ENCODE data around the gene ATP1A1.

The ATP1A1 gene

DNA sequence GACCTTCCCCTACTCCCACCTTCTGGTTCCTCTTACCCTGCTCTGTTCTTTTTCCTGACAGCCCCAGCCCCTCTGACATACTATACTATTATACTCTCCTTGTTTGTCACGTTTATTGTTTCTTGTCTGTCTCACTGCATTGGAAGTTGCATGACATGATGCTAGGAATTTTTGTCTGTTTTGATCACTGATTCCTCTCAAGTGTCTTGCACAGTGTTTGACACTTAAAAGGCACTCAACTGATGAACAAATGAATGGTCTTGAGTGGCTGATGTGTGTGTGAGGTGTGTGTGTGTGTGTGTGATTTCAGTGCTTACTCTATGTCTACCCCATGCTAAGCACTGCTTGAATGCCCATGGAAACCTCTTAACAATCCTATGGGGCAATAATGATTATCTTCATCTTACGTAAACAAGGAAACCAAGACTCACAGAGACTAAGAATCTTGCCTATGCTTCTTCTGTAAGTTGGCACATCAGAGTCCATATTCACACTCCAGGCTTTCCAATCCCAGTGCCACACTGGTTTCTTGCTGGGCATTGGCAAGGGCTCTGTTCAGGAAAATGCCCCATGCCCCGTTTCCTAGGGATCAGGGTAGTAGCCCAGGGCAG is 59.7 kb downstream of the ATP1A1 start:
- no peak overlapping the region for H3K4me3 ChIP-seq (ENCODE audit: low read depth, low read length)
- TF ChIP-seq, protein P1, sequence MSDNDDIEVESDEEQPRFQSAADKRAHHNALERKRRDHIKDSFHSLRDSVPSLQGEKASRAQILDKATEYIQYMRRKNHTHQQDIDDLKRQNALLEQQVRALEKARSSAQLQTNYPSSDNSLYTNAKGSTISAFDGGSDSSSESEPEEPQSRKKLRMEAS (IDR thresholded peaks at IDR 0.05; ENCODE audit: low read depth, low read length) = no peak
- TF ChIP-seq, protein P2, sequence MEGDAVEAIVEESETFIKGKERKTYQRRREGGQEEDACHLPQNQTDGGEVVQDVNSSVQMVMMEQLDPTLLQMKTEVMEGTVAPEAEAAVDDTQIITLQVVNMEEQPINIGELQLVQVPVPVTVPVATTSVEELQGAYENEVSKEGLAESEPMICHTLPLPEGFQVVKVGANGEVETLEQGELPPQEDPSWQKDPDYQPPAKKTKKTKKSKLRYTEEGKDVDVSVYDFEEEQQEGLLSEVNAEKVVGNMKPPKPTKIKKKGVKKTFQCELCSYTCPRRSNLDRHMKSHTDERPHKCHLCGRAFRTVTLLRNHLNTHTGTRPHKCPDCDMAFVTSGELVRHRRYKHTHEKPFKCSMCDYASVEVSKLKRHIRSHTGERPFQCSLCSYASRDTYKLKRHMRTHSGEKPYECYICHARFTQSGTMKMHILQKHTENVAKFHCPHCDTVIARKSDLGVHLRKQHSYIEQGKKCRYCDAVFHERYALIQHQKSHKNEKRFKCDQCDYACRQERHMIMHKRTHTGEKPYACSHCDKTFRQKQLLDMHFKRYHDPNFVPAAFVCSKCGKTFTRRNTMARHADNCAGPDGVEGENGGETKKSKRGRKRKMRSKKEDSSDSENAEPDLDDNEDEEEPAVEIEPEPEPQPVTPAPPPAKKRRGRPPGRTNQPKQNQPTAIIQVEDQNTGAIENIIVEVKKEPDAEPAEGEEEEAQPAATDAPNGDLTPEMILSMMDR (IDR thresholded peaks at IDR 0.05; ENCODE audit: low read depth, low read length) = no peak
- TF ChIP-seq MYC (IDR thresholded peaks at IDR 0.05; ENCODE audit: low read depth, low read length) = no peak
- TF ChIP-seq POLR2A (IDR thresholded peaks at IDR 0.05; ENCODE audit: extremely low read depth, insufficient read length) = no peak
- DNase-seq (ENCODE audit: low read depth) = no peak

DNA sequence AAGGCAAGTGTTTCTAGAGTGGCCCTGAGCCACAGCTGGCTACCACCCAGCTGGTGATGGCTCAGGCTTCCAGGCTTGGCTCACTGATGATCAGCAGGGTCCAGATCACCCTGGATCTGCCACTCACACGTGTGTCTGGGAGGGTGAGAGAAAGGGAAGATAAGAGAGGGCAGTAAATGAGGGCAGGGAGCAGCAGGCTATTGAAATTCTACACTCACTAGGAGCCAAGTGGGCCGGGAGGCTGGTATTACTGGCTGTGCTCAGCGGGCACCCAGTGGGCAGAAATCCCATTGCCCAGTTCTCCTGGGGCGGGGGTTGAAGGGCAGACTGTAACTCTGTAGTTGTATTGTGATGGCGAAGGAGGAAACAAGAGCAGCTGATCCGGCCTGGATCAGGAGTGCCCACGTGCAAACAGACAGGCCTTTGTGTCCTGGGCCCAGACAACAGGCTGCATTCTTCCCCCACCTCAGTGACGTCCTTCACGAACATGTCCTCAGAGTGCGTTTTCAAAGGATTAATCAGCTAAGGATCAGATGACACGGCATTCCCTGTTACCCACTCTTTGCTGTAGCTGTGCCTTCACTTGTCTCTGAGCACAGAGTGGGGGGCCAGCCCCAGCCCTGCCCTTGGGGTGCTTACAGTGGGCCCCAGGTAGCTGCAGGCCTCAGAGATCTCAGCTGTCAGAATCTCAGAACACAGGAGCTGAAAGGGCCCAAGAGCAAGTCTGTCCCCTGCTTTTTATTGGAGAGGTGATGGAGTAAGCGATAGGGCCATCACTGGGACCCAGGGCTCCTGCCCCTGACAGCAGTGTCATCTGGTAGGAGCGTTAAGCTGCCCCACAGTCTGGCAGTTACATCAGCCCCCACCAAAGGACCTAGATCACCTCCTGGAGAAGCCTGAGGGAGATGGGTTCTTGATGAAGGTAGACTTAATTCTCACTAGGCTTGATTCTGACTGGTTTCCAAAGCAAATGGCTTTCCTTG is 60.5 kb downstream of the ATP1A1 start:
- H3K4me3 ChIP-seq (ENCODE audit: low read depth, low read length) = no peak overlapping the region
- TF ChIP-seq, protein P2 (IDR thresholded peaks at IDR 0.05; ENCODE audit: low read depth, low read length) = no peak
- TF ChIP-seq, protein P1 (IDR thresholded peaks at IDR 0.05; ENCODE audit: low read depth, low read length) = no peak
- no peak for TF ChIP-seq MYC (IDR thresholded peaks at IDR 0.05; ENCODE audit: low read depth, low read length)
- no peak for TF ChIP-seq POLR2A (IDR thresholded peaks at IDR 0.05; ENCODE audit: extremely low read depth, insufficient read length)
- no peak for DNase-seq (ENCODE audit: low read depth)

DNA sequence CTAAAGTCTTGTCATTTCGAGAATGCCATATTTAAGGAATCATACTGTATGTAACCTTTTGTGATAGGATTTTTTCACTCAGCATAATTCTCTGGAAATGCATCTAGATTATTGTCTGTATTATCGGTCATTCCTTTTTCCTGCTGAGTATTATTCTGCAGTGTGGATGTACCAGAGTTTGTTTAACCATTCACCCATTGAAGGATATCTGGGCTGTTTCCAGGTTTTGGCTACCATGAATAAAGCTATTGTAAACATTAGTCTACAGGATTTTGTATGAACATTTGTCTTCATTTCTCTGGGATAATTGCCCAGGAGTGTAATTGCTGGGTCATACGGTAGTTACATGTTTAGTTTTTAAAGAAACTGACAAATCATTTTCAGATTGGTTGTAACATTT is 61.8 kb downstream of the ATP1A1 start:
- H3K4me3 ChIP-seq (ENCODE audit: low read depth, low read length) = no peak overlapping the region
- no peak for DNase-seq (ENCODE audit: low read depth)
- TF ChIP-seq POLR2A (IDR thresholded peaks at IDR 0.05; ENCODE audit: extremely low read depth, insufficient read length) = no peak
- TF ChIP-seq, protein P1 (IDR thresholded peaks at IDR 0.05; ENCODE audit: low read depth, low read length) = no peak

DNA sequence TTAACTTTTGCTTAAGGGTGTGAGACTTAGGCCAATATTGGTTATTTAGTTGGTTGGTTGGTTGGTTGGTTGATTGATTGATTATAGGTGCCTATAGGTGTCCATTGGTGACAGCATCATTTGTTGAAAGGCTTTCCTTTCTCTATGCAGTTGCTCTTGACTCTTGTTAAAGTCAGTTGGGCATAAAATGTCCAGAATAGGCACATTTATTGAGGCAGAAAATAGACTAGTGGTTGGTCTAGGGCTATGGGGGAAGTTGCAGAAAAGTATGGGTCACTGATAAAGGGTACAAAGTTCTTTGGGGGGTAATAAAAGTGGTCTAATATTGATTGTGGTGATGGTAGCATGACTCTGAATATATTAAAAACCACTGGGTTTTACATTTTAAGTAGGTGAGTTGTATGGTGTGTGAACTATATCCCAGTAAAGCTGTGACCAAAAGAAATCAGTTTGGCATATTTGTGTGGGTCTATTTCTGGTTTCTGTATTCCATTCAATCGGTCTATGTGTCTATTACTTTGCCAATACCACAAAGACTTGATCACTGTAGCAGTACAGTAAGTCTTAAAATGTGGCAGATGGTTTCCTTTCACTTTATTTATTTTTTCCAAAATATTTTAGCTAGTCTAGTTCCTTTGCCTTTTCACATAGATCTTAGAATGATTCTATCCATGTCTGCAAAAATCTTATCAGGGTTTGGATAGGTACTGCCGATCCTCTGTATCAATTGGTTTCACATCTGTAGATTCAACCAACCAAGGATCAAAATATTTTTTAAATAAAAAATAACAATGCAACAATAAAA is 63.0 kb downstream of the ATP1A1 start:
- DNase-seq (ENCODE audit: low read depth) = no peak
- TF ChIP-seq, protein P2 (IDR thresholded peaks at IDR 0.05; ENCODE audit: low read depth, low read length) = no peak
- TF ChIP-seq MYC (IDR thresholded peaks at IDR 0.05; ENCODE audit: low read depth, low read length) = no peak
- TF ChIP-seq POLR2A (IDR thresholded peaks at IDR 0.05; ENCODE audit: extremely low read depth, insufficient read length) = no peak
- TF ChIP-seq, protein P1 (IDR thresholded peaks at IDR 0.05; ENCODE audit: low read depth, low read length) = no peak
- no peak overlapping the region for H3K4me3 ChIP-seq (ENCODE audit: low read depth, low read length)

DNA sequence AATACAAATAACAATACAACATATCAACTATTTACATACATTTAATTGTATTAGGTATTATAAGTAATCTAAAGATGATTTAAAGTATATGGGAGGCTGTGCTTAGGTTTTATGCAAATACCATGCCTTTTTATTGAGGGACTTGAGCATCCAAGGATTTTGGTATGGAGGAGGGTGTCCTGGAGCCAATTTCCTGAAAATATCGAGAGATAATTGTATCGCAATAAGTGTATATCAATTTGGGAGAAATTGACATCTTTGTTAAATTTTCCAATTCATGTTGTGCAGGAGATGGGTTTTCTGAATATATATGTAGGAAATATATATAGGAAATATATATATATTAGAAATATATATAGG is 63.5 kb downstream of the ATP1A1 start:
- DNase-seq (ENCODE audit: low read depth) = peak; percentile 35
- H3K4me3 ChIP-seq (ENCODE audit: low read depth, low read length) = no peak overlapping the region
- TF ChIP-seq, protein P1 (IDR thresholded peaks at IDR 0.05; ENCODE audit: low read depth, low read length) = no peak
- TF ChIP-seq POLR2A (IDR thresholded peaks at IDR 0.05; ENCODE audit: extremely low read depth, insufficient read length) (no peak), MYC (IDR thresholded peaks at IDR 0.05; ENCODE audit: low read depth, low read length) (no peak)
- TF ChIP-seq, protein P2 (IDR thresholded peaks at IDR 0.05; ENCODE audit: low read depth, low read length) = no peak
